ENCODE results near the gene PLK5.

The PLK5 gene

GRCh38 chr19:1510807-1511206 is 13.1 kb upstream of the PLK5 start:
- Histone ChIP-seq H3K27ac (replicated peaks) (no peak overlapping the region), H3K27me3 (ENCODE audit: insufficient read depth, poor library complexity, severe bottlenecking) (peaks cover 24% of the 10 kb centered on the region), H3K4me3 (replicated peaks; ENCODE audit: insufficient read depth, low read length) (no peak overlapping the region)
- DNase-seq (ENCODE audit: low read depth in 1 of 2, low spot score in 1 of 2): no peak
- TF ChIP-seq REST (IDR thresholded peaks at IDR 0.05; ENCODE audit: insufficient replicate concordance, low read depth) (no peak), POLR2AphosphoS5 (IDR thresholded peaks at IDR 0.05; ENCODE audit: low read depth) (no peak), GABPA (IDR thresholded peaks at IDR 0.05; ENCODE audit: low read depth) (no peak), SPI1 (IDR thresholded peaks at IDR 0.05; ENCODE audit: borderline replicate concordance, low read depth) (no peak), CTCF (IDR thresholded peaks at IDR 0.05; ENCODE audit: insufficient read depth, low read length) (no peak)

GRCh38 chr19:1511318-1512317 is 12.3 kb upstream of the PLK5 start:
- peaks cover 24% of the 10 kb centered on the region for H3K27me3 ChIP-seq (ENCODE audit: insufficient read depth, poor library complexity, severe bottlenecking)
- TF ChIP-seq GABPA (IDR thresholded peaks at IDR 0.05; ENCODE audit: low read depth) (no peak), SPI1 (IDR thresholded peaks at IDR 0.05; ENCODE audit: borderline replicate concordance, low read depth) (no peak), CTCF (IDR thresholded peaks at IDR 0.05; ENCODE audit: insufficient read depth, low read length) (no peak), POLR2AphosphoS5 (IDR thresholded peaks at IDR 0.05; ENCODE audit: low read depth) (no peak), REST (IDR thresholded peaks at IDR 0.05; ENCODE audit: insufficient replicate concordance, low read depth) (no peak)
- H3K4me3 ChIP-seq (replicated peaks; ENCODE audit: insufficient read depth, low read length): no peak overlapping the region
- DNase-seq (ENCODE audit: low read depth in 1 of 2, low spot score in 1 of 2): no peak
- no peak overlapping the region for H3K27ac ChIP-seq (replicated peaks)

GRCh38 chr19:1512671-1513498 is 11.0 kb upstream of the PLK5 start, which contains the start of gene ADAMTSL5:
ADAMTSL5 (minus strand) TSS chr19:1513019; CDS start chr19:1510943, 2,076 bp downstream.
- TF ChIP-seq SPI1 (IDR thresholded peaks at IDR 0.05; ENCODE audit: borderline replicate concordance, low read depth) (no peak), CTCF (IDR thresholded peaks at IDR 0.05; ENCODE audit: insufficient read depth, low read length) (no peak)
- no peak within 1 kb of the TSS for H3K27ac ChIP-seq (replicated peaks)
- peak in 1 of 2 experiments; percentile 20 for DNase-seq (ENCODE audit: low read depth in 1 of 2, low spot score in 1 of 2)

More at GRCh38 chr19:1512671-1513498, 11.0 kb upstream of the PLK5 start, which contains the start of gene ADAMTSL5:
- H3K27me3 ChIP-seq (ENCODE audit: insufficient read depth, poor library complexity, severe bottlenecking): peaks cover 24% of the 10 kb centered on the region
- no peak within 1 kb of the TSS; the same call in 1 of the 2 replicates for H3K4me3 ChIP-seq (replicated peaks; ENCODE audit: insufficient read depth, low read length)

All from HL-60 (cell line).